Medulla oblongata (tissue), 1 donor: ENCODE measurements around the gene TIAM2.
A peak's percentile ranks its signal among the peaks of the same experiment; 100 is the strongest.
"Not testable (repeated sequence)": the region's sequence is repeated elsewhere in the genome, so short reads cannot be mapped to it uniquely, and the experiment has no call there.

Experiments
- DNase-seq: peaks from one replicate; pipeline ENCODE4 v3.0.0-alpha.2; 2015; ENCODE audit errors: extremely low spot score

Gene TIAM2

GRCh38 chr6:154995254-154996015, at the start of gene TIAM2:
Gene TIAM2, plus strand, starts transcription at chr6:154995315. Its CDS starts 133,909 bp downstream, at chr6:155129224.
- no peak for DNase-seq

DNA sequence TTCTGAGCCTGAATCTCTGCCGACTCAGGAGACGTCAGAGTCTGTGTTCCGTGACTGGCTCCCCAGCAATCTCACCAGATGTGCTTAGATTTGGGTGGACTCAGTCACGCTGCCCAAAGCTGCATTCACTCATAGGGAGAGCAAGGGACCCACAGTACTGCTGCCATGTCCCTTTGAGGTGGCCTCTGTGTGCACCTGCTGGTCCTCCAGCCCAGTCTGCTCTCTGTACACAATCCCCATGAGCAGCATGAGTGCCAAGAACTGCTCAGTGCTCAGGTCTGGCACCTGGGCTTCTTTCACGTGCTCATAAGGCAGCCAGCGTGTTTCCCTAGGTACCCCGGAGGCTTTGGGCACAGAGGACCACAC, 44.2 kb upstream of the TIAM2 start:
- DNase-seq, result no peak

DNA sequence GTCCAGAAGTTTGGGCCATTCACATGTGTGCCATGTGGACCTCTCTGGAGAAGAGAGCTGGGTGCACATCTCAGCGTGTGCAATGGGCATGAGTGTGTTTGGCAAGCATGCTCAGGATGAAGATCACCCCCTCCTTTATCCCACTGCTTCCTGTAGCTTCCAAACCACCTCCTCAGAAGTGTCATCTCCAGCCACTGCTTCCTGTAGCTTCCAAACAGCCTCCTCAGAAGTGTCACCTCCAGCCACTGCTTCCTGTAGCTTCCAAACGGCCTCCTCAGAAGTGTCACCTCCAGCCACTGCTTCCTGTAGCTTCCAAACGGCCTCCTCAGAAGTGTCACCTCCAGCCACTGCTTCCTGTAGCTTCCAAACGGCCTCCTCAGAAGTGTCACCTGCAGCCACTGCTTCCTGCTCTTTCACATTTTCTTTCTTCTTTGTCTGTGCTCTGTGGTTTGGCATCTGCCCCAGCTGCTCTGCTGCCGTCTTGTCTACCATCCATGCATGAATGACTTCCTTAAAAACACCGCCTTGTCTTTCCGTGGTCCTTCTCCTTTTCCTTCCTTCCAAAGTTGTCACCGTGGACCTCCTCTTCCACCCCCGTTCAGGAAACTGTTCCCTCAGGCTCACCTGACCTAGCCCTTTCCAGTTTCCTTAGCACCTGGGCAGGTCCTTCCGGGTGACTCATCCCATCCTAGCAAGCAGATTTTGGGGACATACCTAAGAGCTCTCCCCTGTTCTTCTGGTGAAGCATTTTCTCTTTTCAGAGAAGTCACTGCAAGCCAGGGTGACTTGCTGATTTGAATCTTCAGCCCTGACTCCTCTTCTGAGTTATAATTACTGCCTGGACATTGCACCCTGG, 43.5 kb upstream of the TIAM2 start:
- no peak for DNase-seq

DNA sequence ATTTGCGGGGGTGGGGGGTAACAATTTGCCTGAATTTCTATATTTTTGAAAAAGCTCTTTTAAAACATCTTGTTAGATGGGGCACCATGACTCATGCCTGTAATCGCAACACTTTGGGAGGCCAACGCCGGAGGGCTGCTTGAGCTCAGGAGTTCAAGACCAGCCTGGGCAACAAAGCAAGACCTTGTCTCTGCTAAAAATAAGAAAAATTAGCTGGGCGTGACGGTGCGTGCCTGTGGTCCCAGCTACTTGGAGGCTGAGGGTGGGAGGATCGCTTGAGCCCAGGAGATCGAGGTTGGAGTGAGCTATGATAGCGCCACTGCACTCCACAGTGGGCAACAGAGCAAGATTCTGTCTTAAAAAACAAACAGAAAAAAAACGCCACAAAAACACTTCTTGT, 41.5 kb upstream of the TIAM2 start:
- no peak for DNase-seq

GRCh38 chr6:154954347-154954746, 40.8 kb upstream of the TIAM2 start:
- DNase-seq, result no peak

DNA sequence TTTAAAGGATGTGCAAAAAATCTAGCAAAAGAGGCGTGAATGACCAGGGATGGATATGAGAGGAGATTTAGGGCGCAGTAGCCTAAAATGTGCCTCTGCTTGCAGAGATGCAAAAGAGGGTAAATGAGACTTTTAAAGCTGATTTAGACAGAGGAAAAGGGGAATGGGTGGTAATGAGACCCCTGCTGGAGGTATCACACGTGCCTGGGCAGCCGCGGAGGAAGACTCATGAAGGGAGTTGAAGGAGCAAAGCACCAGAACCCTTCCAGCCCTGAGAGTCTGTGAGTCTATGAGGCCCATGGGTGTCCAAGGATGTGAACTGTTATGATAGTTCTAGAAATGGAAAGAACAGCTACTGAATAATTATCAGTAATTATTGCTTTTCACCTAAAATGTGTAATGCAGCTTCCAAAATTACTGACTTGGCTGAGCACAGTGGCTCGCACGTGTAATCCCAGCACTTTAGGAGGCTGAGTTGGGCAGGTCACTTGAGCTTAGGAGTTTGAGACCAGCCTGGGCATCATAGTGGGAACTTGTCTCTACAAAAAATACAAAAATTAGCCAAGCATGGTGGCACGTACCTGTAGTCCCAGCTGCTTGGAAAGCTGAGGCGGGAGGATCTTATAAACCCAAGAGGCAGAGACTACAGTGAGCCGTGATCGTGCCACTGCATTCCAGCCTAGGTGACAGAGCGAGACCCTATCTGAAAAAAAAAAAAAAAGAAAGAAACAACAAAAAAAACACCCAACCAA, 38.2 kb upstream of the TIAM2 start:
- no peak for DNase-seq

DNA sequence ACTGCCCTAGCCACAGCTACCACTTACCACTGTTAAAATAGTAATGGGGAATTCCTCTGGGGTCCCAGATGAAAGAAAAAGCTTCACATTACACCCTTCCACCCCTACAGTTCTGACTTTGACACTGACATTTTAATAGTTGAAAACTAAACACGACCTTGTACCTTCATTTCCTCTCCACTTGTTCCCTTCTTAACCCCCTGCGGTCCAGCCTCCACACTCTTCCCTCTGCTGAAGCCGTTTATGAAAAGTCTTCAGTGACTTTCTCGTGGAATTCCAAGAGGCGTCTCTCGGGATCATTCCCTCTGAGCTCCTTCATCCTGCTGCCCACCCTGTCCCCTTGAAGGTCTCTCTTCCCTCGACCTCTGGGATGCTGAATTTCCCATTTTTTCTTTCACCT, 36.6 kb upstream of the TIAM2 start:
- DNase-seq, result no peak

DNA sequence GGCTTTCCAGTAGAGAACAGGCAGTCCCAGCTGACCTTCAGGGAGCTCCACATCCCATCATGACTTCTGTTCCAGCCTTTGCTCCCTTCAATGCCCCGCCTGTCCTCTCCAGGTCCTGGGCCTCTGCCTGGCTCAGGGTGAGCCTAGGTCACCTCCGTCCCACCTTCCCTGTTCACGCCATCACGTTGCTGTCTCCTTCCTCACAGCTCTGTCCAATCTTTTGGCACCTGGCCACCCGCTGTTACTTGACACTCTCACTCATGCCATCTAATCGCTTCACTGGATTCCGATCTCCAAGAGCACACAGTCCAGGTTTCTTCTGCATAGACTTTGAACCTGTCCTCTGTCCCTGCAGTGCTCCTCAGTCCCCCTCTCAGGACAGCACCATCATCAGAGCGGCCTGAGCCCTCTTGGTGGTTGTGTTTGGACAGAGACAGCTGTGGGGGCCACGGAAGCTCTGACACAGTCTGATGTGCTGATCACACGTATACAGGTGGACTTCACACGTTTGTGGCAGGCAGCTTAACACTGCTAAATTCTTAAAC, 34.7 kb upstream of the TIAM2 start:
- DNase-seq, result no peak

- DNase-seq, result no peak
Observed at GRCh38 chr6:154960854-154961530, 34.1 kb upstream of the TIAM2 start.

DNA sequence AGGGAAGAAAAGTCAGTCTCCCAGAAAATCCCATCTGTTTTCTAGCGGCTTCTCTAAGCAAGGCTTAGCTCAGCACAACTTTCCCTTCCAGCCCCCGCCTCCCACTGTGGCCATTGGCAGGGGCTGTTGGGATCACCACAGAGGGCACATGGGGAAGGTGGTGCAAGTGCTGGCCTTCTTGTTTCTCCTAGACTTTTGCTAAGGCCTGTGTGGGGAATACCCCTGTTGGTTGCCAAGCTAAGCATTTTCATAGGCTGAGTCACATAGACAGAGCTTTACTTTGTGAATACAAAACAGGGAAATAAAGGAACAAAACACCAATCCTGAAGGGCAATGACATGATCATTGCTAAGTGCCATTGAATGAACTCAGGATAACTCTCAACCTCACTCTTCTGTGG, 32.4 kb upstream of the TIAM2 start:
- DNase-seq, result no peak

DNA sequence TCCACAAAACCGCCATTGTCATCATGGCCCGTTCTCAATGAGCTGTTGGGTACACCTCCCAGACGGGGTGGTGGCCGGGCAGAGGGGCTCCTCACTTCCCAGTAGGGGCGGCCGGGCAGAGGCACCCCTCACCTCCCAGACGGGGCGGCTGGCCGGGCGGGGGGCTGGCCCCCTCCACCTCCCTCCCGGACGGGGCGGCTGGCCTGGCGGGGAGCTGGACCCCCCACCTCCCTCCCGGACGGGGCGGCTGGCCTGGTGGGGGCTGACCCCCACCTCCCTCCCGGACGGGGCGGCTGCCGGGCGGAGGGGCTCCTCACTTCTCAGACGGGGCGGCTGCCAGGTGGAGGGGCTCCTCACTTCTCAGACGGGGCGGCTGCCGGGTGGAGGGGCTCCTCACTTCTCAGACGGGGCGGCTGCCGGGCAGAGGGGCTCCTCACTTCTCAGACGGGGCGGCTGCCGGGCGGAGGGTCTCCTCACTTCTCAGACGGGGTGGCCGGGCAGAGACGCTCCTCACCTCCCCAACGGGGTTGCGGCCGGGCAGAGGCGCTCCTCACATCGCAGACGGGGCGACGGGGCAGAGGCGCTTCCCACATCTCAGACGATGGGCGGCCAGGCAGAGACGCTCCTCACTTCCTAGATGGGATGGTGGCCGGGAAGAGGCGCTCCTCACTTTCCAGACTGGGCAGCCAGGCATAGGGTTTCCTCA, 28.9 kb upstream of the TIAM2 start:
- DNase-seq, result not testable (repeated sequence)

GRCh38 chr6:154969796-154970195, 25.3 kb upstream of the TIAM2 start:
- DNase-seq, result no peak

- DNase-seq, result no peak
Observed at GRCh38 chr6:154974485-154975149, 20.5 kb upstream of the TIAM2 start.

GRCh38 chr6:154977588-154977987, 17.5 kb upstream of the TIAM2 start:
- no peak for DNase-seq

DNA sequence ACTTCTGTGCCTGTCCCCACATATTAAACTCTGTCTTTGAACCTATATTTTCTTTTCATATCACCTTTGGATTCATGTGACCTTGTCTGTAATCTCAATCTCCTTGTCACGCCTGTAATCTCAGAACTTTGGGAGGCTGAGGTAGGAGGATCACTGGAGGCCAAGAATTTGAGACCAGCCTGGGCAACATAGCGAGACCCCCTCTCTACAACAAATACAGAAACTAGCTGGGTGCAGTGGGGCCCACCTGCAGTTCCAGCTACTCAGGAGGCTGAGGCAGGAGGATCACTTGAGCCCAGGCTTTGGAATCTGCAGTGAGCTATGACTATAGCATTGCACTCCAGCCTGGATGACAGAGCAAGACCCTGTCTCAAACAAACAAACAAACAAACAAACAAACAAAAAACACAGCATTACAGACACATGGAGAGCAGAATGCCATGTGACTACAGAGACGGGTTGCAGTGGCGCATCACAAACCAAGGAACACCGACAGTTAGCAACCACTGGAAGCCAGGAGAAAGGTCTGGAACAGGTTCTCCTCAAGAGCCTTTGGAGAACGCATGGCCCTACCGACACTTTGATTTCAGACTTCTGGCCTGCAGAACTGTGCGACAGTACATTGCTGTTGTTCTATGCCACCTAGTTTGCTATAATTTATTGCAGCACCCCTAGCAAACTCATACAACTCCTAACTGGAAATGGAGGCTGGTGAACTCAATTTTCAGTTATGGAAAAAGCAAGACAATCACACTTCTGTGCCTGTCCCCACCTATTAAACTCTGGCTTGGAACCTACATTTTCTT, 14.6 kb upstream of the TIAM2 start:
- DNase-seq, result no peak

DNA sequence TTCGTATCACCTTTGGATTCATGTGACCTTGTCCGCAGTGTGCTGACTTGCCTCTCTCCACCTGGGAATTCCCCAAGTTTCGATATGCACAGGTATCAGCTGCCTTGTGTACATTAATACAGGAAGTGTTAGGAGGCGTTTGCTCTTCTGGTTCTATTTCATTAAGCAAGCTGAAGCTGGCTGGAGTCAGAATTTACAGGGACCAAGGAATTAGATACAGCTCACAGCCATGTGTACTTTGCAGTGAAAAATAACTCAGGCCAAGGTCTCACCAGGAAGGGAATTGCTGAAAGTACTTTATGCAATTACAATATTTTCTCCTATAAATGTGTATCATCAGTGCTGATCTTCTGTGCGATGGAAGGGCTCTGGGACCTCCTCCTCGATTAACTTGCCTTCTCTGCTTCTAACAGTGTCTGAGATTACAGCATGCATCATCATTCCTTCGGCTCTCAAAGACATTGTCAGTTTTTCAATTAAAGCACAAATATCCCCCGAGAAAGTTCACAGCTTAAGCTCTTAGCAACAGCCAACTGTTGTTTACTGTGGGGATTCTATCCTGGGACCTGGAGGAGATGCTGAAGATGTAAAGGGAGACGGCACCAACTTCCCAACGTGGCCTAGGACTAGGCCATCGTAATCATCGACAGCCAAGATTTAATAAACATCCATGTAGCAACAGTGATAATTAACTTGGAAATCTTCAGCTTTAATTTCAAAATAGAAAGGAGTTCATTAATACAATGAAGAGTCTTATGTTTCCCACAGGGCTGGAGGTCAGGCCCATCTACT, 13.8 kb upstream of the TIAM2 start:
- no peak for DNase-seq

DNA sequence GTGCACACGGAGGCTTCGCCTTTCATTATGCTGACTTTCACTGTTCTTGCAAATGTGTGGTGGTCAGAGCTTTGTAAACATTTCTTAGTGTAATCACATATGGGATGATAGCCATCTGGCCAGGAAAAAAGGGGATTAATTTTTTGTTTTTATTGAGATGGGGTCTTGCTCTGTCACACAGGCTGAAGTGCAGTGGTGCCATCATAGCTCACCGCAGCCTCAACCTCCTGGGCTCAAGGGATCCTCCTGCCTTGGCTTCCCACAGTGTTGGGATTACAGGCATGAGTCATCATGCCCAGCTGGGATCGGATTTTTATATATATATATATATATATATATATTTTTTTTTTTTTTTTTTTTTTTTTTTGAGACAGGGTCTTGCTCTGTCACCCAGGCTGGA, 11.0 kb upstream of the TIAM2 start:
- DNase-seq, result no peak

GRCh38 chr6:154986787-154987235, 8.3 kb upstream of the TIAM2 start:
- DNase-seq, result no peak

DNA sequence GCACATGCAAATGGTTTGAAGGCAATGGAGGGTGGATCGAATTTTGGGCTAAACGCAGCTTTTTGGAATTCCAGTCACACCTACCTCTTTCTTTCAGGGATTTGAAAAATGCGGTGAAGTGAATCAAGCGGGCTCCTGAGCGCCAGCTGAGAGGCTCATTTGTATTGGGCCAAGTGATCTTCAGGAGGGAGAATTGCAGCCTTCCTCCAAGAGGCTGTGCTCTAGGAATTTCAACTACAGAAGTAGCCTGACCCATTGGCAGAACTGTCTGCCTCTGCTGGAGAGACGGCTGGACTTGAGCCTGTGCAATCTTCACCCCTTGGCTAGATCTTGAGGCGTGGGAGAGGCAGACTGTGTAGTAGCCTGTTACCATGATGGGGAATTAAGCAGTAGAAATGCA, 5.7 kb upstream of the TIAM2 start:
- DNase-seq, result peak; percentile 37
